Measurements from ENCODE around the gene CEP112. TPM values are rescaled to one million over a fixed set of nuclear protein-coding genes. Genes with fewer than 3 reads are reported as not detected.

Gene CEP112
- total and polyA plus RNA-seq, 2 of the 8 experiments (the other 6 are each of a cell fraction or from before 2014, with no cell fraction given), result 0.62 to 3.1 TPM

DNA sequence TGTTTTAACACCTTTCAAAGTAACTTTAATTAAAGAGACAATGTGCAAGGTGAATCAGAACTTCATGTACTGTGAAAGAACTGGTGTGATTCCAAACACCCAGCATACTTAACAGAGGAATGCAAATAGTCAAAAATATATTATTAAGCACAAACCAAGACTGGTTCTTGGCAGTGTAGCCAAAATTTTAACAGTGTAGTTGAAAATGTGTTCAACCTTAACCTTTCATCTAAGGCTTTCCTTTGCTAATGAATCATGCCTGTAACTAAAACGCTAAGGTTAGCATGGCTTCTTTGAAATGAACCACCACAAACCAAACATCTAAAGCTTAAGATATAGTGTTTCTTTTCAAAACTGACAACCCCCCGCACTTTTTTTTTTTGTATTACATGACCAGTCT is 484.2 kb downstream of the CEP112 start:
- Histone ChIP-seq H3K4me2 (ENCODE audit: insufficient read depth in 1 of 2, low read depth in 2 of 2, low read length in 2 of 2) (no peak overlapping the region), H4K91ac (replicated peaks; ENCODE audit: insufficient read length, low read length) (no peak overlapping the region), H2BK120ac (replicated peaks; ENCODE audit: low read depth, low read length) (no peak overlapping the region), H3K23me2 (ENCODE audit: low read depth, low read length) (no peaks in the 10 kb centered on the region; the same call in 1 of the 2 replicates), H3K4ac (replicated peaks; ENCODE audit: insufficient read length, low read depth, low read length) (no peak overlapping the region), H4K8ac (ENCODE audit: extremely low read depth, insufficient read depth, low read length) (no peak overlapping the region), H3K18ac (ENCODE audit: extremely low read depth, low read length) (no peak overlapping the region), H3K4me3 (ENCODE audit: extremely low read depth in 1 of 4, insufficient read depth in 2 of 4, low read depth in 3 of 4, low read length in 4 of 4) (no peak overlapping the region), H2BK5ac (ENCODE audit: low read depth, low read length) (no peak overlapping the region), H3K9ac (replicated peaks in 1 of 4; ENCODE audit: extremely low read depth in 1 of 4, low read depth in 3 of 4, low read length in 3 of 4) (no peak overlapping the region), H4K20me1 (replicated peaks in 1 of 2; ENCODE audit: control insufficient read depth in 1 of 2, insufficient read depth in 2 of 2, low read length in 2 of 2) (no peaks in the 10 kb centered on the region), H3K14ac (ENCODE audit: insufficient read length) (no peak overlapping the region), H3K9me3 (ENCODE audit: insufficient read depth in 2 of 2, low read depth in 1 of 2, low read length in 1 of 2) (no peaks in the 10 kb centered on the region), H3K27ac (ENCODE audit: low read depth, low read length) (no peak overlapping the region), H3K27me3 (replicated peaks in 1 of 4; ENCODE audit: control insufficient read depth in 3 of 4, extremely low read depth in 1 of 4, insufficient read depth in 3 of 4, low read length in 3 of 4) (no peaks in the 10 kb centered on the region), H3K79me1 (ENCODE audit: low read depth, low read length) (no peaks in the 10 kb centered on the region), H2BK12ac (ENCODE audit: low read depth, low read length) (no peak overlapping the region), H2BK20ac (ENCODE audit: low read length) (no peak overlapping the region), H3K56ac (replicated peaks; ENCODE audit: insufficient read length, low read depth, low read length) (no peak overlapping the region), H2AK5ac (ENCODE audit: low read depth, low read length) (no peak overlapping the region), H3K23ac (ENCODE audit: insufficient read length) (no peak overlapping the region), H3K36me3 (ENCODE audit: control insufficient read depth in 2 of 4, insufficient read depth in 4 of 4, low read length in 3 of 4) (no peaks in the 10 kb centered on the region), H3K79me2 (ENCODE audit: control insufficient read depth in 1 of 2, insufficient read depth in 2 of 2, low read length in 2 of 2) (no peaks in the 10 kb centered on the region), H2BK15ac (ENCODE audit: low read length) (no peak overlapping the region), H2AFZ (ENCODE audit: low read length) (no peak overlapping the region), H4K5ac (ENCODE audit: insufficient read length, low read depth, low read length) (no peak overlapping the region), H3K4me1 (replicated peaks in 1 of 4; ENCODE audit: control insufficient read depth in 3 of 4, insufficient read depth in 4 of 4, low read length in 3 of 4) (peaks cover 0 to 5% (median 2%) of the 10 kb centered on the region in 4 experiments; a peak in 4 of 7 replicates)
- ChIA-PET CTCF (ENCODE audit: partially characterized antibody) (interaction anchor here (0.6 kb wide), 1 partner anchor 286 kb away, joined by 3 read pairs; no protein-coding TSS in a partner anchor), POLR2A (ENCODE audit: partially characterized antibody) (no interaction called here)
- FAIRE-seq (no peak), DNase-seq (ENCODE audit: low read depth in 1 of 2, low spot score in 2 of 2) (no peak)
- 87% methylated on average over 2 of the region's 2 CpGs; no CpG with 5 or more reads in 1 of the 2 experiments for WGBS, 2 experiments (ENCODE audit: extremely low coverage in 1 of 2, insufficient coverage in 1 of 2, insufficient read length in 1 of 2, insufficient replicate concordance in 2 of 2, low coverage in 1 of 2, low lambda C conversion rate in 2 of 2, missing lambda C conversion rate in 1 of 2)
- no peak for TF ChIP-seq CHD1 (IDR thresholded peaks at IDR 0.05; ENCODE audit: low read depth, low read length)
- TF ChIP-seq BRCA1 (IDR thresholded peaks at IDR 0.05; ENCODE audit: low read depth, low read length), result no peak
- TF ChIP-seq ZNF274 (IDR thresholded peaks at IDR 0.05; ENCODE audit: borderline replicate concordance, extremely low read depth, low read length), result no peak
- no peak for TF ChIP-seq JUN (IDR thresholded peaks at IDR 0.05; ENCODE audit: low read depth, low read length)
- TF ChIP-seq CHD2 (IDR thresholded peaks at IDR 0.05; ENCODE audit: low read length), result no peak
- no peak for TF ChIP-seq CBX5 (IDR thresholded peaks at IDR 0.05; ENCODE audit: low read depth, low read length)
- no peak for TF ChIP-seq TAF1 (IDR thresholded peaks at IDR 0.05; ENCODE audit: low read depth, low read length)
- TF ChIP-seq, protein P1, sequence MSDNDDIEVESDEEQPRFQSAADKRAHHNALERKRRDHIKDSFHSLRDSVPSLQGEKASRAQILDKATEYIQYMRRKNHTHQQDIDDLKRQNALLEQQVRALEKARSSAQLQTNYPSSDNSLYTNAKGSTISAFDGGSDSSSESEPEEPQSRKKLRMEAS (IDR thresholded peaks at IDR 0.05), result no peak
- no peak for TF ChIP-seq SP2 (IDR thresholded peaks at IDR 0.05; ENCODE audit: low read length)
- TF ChIP-seq TCF12 (IDR thresholded peaks at IDR 0.05; ENCODE audit: low read depth, low read length), result no peak
- no peak for TF ChIP-seq RAD21 (IDR thresholded peaks at IDR 0.05 in 1 of 2, conservative IDR thresholded peaks at IDR 0.05 in 1 of 2; ENCODE audit: low read depth in 2 of 2, low read length in 2 of 2)
- no peak for TF ChIP-seq RNF2 (IDR thresholded peaks at IDR 0.05; ENCODE audit: borderline replicate concordance, low read depth, low read length, missing control alignments, poor library complexity, severe bottlenecking)

All from H1 (cell line).